ENCODE results near the gene DRAXIN. TPM values are rescaled to one million over a fixed set of nuclear protein-coding genes. Genes with fewer than 3 reads are reported as not detected.
A peak's percentile ranks its signal among the peaks of the same experiment; 100 is the strongest.

Gene DRAXIN
- total RNA-seq, 1 experiment from 2014 or later, result 0.05 TPM

- Mint-ChIP-seq H3K9me3 (ENCODE audit: unreplicated experiment) (no peaks in the 10 kb centered on the region), H3K27ac (ENCODE audit: unreplicated experiment) (peak overlapping the region; percentile 42), H3K4me3 (ENCODE audit: unreplicated experiment) (no peak overlapping the region), H3K36me3 (ENCODE audit: insufficient read depth, unreplicated experiment) (peaks cover 4% of the 10 kb centered on the region), H3K27me3 (ENCODE audit: insufficient read depth, unreplicated experiment) (no peaks in the 10 kb centered on the region), H3K4me1 (ENCODE audit: low read depth, unreplicated experiment) (peaks cover 7% of the 10 kb centered on the region)
- H3K27me3 ChIP-seq (replicated peaks; ENCODE audit: control insufficient read depth, insufficient read depth, low read length), result no peaks in the 10 kb centered on the region
- H3K36me3 ChIP-seq (ENCODE audit: control insufficient read depth, insufficient read depth, low read length), result no peaks in the 10 kb centered on the region
- no TSS peak for BruUV-seq (replicated peaks)
- ChIA-PET POLR2A (no interaction called here), CTCF (interaction anchor here (1.3 to 1.4 kb wide), 2 partner anchors 11 to 84 kb away, joined by 5 to 7 read pairs; partner anchors contain the start of gene FBXO6)
- no peak overlapping the region for H3K4me3 ChIP-seq (ENCODE audit: low read depth, low read length)
- intact Hi-C loops (cut with micrococcal nuclease; ENCODE audit: unreplicated experiment), result no loop called here
- no peaks in the 10 kb centered on the region for H3K9me3 ChIP-seq
- H3K4me1 ChIP-seq, result no peaks in the 10 kb centered on the region
- TF ChIP-seq, protein P1, sequence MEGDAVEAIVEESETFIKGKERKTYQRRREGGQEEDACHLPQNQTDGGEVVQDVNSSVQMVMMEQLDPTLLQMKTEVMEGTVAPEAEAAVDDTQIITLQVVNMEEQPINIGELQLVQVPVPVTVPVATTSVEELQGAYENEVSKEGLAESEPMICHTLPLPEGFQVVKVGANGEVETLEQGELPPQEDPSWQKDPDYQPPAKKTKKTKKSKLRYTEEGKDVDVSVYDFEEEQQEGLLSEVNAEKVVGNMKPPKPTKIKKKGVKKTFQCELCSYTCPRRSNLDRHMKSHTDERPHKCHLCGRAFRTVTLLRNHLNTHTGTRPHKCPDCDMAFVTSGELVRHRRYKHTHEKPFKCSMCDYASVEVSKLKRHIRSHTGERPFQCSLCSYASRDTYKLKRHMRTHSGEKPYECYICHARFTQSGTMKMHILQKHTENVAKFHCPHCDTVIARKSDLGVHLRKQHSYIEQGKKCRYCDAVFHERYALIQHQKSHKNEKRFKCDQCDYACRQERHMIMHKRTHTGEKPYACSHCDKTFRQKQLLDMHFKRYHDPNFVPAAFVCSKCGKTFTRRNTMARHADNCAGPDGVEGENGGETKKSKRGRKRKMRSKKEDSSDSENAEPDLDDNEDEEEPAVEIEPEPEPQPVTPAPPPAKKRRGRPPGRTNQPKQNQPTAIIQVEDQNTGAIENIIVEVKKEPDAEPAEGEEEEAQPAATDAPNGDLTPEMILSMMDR (IDR thresholded peaks at IDR 0.05; ENCODE audit: insufficient read depth in 1 of 2, low read depth in 1 of 2, low read length in 1 of 2, severe bottlenecking in 1 of 2, unreplicated experiment in 1 of 2), result no peak
- no peak for DNase-seq
Measured at GRCh38 chr1:11748294-11749202, 57.0 kb downstream of the DRAXIN start.

DNA sequence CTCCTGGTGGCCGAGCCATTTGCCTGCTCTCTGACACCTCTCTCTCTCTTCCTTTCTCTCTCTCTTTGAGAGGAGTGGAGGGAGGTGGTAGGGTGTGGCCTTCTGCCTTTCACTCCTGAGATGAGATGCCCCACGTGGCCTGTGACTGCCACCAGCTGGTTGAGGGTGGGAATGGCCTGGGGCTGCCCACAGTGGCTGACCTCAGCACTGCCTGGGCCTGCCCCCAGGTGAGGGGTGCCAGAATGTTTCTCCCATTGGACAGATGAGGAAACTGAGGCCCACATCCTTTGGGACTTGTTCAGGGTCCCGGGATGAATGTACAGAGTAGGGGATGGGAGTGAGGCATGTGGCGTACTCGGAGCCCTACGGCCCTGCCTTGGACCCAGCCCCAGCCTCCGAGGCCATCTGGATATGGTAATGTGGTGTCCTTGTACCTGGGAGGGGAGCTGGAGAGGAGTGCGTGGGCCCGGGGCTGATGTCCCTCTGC is 57.7 kb downstream of the DRAXIN start:
- TF ChIP-seq, protein P1 (IDR thresholded peaks at IDR 0.05; ENCODE audit: insufficient read depth in 1 of 2, low read depth in 1 of 2, low read length in 1 of 2, severe bottlenecking in 1 of 2, unreplicated experiment in 1 of 2), result peak; percentile 49 to 76
- peaks cover 7% of the 10 kb centered on the region for H3K4me1 Mint-ChIP-seq (ENCODE audit: low read depth, unreplicated experiment)
- no peak overlapping the region for H3K4me3 Mint-ChIP-seq (ENCODE audit: unreplicated experiment)
- H3K27me3 ChIP-seq (replicated peaks; ENCODE audit: control insufficient read depth, insufficient read depth, low read length), result no peaks in the 10 kb centered on the region
- DNase-seq, result peak; percentile 62 to 74
- H3K9me3 ChIP-seq, result no peaks in the 10 kb centered on the region
- H3K27me3 Mint-ChIP-seq (ENCODE audit: insufficient read depth, unreplicated experiment), result no peaks in the 10 kb centered on the region
- H3K36me3 ChIP-seq (ENCODE audit: control insufficient read depth, insufficient read depth, low read length), result no peaks in the 10 kb centered on the region
- intact Hi-C loops (cut with micrococcal nuclease; ENCODE audit: unreplicated experiment), result no loop called here
- H3K4me3 ChIP-seq (ENCODE audit: low read depth, low read length), result no peak overlapping the region
- peaks cover 10% of the 10 kb centered on the region for H3K36me3 Mint-ChIP-seq (ENCODE audit: insufficient read depth, unreplicated experiment)
- ChIA-PET POLR2A (no interaction called here), CTCF (interaction anchor here (1.3 to 1.4 kb wide), 2 partner anchors 12 to 85 kb away, joined by 5 to 7 read pairs; partner anchors contain the start of gene FBXO6)
- no peaks in the 10 kb centered on the region for H3K9me3 Mint-ChIP-seq (ENCODE audit: unreplicated experiment)
- no TSS peak for BruUV-seq (replicated peaks)
- no peaks in the 10 kb centered on the region for H3K4me1 ChIP-seq
- peak overlapping the region; percentile 42 for H3K27ac Mint-ChIP-seq (ENCODE audit: unreplicated experiment)

- H3K4me3 ChIP-seq (ENCODE audit: low read depth, low read length), result no peak overlapping the region
- intact Hi-C loops (cut with micrococcal nuclease; ENCODE audit: unreplicated experiment), result no loop called here
- H3K9me3 ChIP-seq, result no peaks in the 10 kb centered on the region
- no peak overlapping the region for H3K4me3 Mint-ChIP-seq (ENCODE audit: unreplicated experiment)
- BruUV-seq (replicated peaks), result no TSS peak
- no peaks in the 10 kb centered on the region for H3K9me3 Mint-ChIP-seq (ENCODE audit: unreplicated experiment)
- no peak for DNase-seq
- H3K27ac Mint-ChIP-seq (ENCODE audit: unreplicated experiment), result no peak overlapping the region
- H3K36me3 Mint-ChIP-seq (ENCODE audit: insufficient read depth, unreplicated experiment), result peaks cover 10% of the 10 kb centered on the region
- ChIA-PET CTCF (no interaction called here), POLR2A (no interaction called here)
- no peaks in the 10 kb centered on the region for H3K36me3 ChIP-seq (ENCODE audit: control insufficient read depth, insufficient read depth, low read length)
- H3K27me3 Mint-ChIP-seq (ENCODE audit: insufficient read depth, unreplicated experiment), result no peaks in the 10 kb centered on the region
- H3K27me3 ChIP-seq (replicated peaks; ENCODE audit: control insufficient read depth, insufficient read depth, low read length), result no peaks in the 10 kb centered on the region
- no peaks in the 10 kb centered on the region for H3K4me1 ChIP-seq
- TF ChIP-seq, protein P1 (IDR thresholded peaks at IDR 0.05; ENCODE audit: insufficient read depth in 1 of 2, low read depth in 1 of 2, low read length in 1 of 2, severe bottlenecking in 1 of 2, unreplicated experiment in 1 of 2), result no peak
- H3K4me1 Mint-ChIP-seq (ENCODE audit: low read depth, unreplicated experiment), result peaks cover 7% of the 10 kb centered on the region
Measured at GRCh38 chr1:11749996-11750395, 58.5 kb downstream of the DRAXIN start.
